Measurements from ENCODE around the gene ZNHIT1.
A peak's percentile ranks its signal among the peaks of the same experiment; 100 is the strongest.

The ZNHIT1 gene

DNA sequence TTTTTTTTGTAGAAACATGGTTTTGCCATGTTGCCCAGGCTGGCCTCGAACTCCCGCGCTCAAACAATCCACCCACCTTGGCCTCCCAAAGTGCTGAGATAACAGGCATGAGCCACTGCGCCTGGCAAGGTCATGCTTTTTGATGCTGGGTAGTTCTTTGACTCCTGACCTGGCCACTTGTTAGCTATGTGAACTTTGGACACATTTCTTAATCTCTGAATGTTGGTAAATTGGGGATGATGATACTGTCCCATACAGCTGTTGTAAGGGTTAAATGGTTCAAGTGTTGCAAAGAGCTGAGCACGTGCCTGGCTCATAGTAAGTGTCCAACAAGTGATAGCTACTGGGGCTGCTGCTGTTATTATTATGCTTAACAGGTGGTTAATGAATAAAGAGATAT is 2.3 kb downstream of the ZNHIT1 start:
- no peak for DNase-seq

DNA sequence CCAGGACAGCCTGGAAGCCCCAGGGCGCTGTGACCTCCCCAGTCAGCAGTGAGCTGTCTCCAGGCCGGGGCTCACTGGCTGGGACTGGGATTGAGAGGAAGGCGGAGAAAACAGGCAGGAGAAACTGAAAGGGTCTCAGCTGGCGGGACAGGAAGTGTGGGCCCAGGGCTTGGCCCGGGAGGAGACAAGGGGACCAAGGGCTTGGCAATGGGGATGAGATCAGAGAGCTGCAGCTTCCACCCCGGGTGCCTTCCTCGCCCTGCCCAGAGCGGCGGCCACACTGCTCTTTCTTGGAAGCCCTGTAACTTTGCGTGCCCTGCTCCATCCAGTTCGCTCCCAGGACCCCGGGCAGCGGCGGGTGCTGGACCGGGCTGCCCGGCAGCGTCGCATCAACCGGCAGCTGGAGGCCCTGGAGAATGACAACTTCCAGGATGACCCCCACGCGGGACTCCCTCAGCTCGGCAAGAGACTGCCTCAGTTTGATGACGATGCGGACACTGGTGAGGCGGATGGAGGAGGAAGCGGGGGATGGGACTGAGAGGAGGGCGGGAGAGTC is 4.4 kb downstream of the ZNHIT1 start:
- no peak for DNase-seq

- DNase-seq = no peak
Measured at GRCh38 chr7:101223528-101223927, 5.6 kb downstream of the ZNHIT1 start.

- no peak for DNase-seq
Measured at GRCh38 chr7:101225650-101226049, 7.7 kb downstream of the ZNHIT1 start.

DNA sequence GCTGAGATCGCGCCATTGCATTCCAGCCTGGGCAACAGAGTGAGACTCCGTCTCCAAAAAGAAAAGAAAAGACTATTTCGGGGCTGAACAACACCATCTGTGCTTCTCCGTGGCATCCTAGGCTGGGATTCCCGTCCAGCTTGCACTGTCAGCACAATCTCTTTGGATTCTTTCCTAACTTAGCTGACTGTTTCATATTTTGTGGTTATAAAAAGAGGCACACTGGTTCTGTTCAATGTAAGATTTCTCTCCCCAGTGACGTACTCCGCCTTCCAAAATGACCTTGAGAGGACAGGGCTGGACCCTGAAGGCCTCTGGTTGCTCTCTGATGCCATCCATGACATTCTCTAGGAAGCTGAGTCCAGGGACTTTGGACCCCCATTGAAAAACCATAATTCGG is 8.8 kb downstream of the ZNHIT1 start:
- DNase-seq = no peak

DNA sequence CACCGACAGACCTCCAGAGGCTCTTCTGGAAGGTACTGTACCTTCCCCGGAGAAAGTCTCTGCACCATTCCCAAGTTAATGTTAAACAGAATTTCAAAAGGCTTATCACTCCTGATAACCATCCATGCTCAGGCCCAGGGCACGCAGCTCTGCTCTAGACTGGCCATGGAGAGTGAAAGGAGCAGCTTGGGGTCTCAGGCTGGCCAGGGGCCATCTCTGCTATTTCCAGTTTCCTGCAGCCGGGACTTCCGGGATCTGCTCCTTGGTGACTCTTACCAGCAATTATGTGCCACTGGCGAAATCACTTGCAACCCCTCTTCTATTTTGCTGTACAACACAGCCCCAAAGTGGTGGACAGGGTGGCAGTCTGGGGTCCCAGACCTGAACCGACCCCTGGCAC is 13.7 kb downstream of the ZNHIT1 start:
- DNase-seq = no peak

- DNase-seq = peak; percentile 57
Measured at GRCh38 chr7:101232141-101232850, 14.3 kb downstream of the ZNHIT1 start.

DNA sequence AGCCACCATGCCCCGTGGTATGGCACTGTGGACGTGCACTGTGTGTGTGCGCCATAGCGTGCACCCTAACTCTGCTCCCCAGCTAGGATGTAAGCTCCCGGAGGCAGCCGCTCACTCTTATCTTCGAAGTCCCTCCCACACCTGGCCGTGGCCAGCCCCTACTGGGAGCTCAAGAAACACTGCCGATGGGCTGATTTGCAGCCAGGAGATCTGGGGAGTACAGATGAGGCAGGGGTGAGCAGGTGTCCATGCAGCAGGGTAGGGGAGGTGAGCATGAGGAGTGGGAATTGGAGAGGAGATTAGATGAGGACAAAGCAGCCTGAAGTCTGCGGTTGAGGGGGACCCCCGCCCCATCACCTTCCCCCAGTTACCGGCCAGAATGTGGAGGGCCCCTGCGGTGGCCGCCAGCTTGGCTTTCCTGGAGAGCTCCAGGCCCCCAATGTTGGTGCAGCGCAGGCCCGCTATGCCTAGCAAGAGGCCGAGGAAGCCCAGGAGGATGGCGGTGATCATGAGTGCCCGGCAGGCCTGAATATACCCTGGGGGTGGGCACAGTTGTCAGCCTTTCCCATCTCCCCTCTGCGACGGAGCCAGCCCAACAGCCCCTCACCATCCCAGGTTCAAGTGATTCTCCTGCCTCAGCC is 16.1 kb downstream of the ZNHIT1 start:
- no peak for DNase-seq

- DNase-seq = no peak
Measured at GRCh38 chr7:101234636-101235035, 16.7 kb downstream of the ZNHIT1 start.

DNA sequence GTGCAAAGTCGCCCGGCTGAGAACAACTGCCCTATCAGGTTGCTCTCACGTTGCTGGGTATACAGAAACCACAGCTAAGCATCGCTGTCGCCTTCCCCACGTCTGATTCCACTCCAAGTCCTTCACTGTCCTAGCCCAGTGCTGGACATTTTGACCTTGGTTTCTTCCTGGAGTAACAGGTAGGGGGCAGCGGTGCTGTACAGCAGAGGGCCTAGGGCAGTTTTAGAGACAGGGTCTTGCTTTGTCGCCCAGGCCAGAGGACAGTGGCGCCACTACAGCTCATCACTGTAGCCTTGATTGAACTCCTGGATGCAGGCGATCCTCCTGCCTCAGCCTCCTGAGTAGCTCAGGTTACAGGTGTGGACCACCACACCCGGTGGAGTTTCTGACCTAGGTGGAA is 17.1 kb downstream of the ZNHIT1 start:
- no peak for DNase-seq

GRCh38 chr7:101235522-101235921 is 17.6 kb downstream of the ZNHIT1 start:
- DNase-seq = no peak

DNA sequence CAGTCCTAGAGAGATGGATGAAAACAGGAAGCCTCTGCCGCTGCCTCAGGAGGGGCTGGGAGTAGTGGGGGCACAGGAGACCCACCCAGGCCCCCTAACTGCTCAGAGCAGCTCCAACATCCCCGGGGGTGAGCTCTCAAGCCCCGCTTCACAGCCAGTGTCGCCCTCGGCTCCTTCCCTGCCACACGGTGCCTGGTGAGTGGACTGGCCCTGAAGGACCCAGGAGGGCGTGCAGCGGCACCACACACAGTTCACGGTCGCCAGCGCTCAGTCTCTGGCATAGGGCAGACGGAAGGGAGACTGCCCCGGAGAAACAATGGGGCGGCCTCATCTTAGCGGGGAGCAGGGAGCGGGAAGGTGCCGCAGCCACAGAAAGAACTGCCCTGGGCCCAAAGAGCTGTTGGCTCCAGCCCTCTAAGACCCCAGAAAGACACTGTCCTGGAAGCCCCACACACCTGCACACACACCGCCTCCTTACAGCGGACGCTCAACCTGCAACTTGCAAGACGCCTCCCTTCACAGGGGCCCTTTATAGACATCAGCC is 18.4 kb downstream of the ZNHIT1 start:
- DNase-seq = no peak

GRCh38 chr7:101237206-101238067 is 19.5 kb downstream of the ZNHIT1 start, which contains the start of gene CLDN15:
TSS of gene CLDN15 (minus strand) at chr7:101237802. CDS start at chr7:101237581, 221 bp downstream.
- DNase-seq = no peak

GRCh38 chr7:101238226-101239182 is 20.5 kb downstream of the ZNHIT1 start:
- DNase-seq = no peak

- DNase-seq = no peak
Measured at GRCh38 chr7:101239191-101239950, 21.4 kb downstream of the ZNHIT1 start.

- no peak for DNase-seq
Measured at GRCh38 chr7:101239951-101240220, 21.9 kb downstream of the ZNHIT1 start.

- DNase-seq = no peak
Measured at GRCh38 chr7:101240226-101241014, 22.5 kb downstream of the ZNHIT1 start.

DNA sequence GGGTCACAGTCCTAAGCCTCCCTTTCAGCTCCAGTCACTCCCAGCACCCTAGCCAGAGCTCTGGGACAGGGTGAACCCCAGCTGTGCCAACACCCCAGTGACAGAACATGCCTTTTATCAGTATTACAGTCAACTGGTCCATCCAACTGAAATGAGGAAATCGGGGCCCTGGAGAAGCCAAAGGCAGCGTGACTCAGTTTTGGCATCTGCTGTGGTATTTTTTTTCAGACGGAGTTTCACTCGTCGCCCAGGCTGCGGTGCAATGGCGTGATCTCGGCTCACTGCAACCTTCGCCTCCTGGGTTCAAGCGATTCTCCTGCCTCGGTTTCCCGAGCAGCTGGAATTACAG is 23.0 kb downstream of the ZNHIT1 start:
- DNase-seq = no peak

DNA sequence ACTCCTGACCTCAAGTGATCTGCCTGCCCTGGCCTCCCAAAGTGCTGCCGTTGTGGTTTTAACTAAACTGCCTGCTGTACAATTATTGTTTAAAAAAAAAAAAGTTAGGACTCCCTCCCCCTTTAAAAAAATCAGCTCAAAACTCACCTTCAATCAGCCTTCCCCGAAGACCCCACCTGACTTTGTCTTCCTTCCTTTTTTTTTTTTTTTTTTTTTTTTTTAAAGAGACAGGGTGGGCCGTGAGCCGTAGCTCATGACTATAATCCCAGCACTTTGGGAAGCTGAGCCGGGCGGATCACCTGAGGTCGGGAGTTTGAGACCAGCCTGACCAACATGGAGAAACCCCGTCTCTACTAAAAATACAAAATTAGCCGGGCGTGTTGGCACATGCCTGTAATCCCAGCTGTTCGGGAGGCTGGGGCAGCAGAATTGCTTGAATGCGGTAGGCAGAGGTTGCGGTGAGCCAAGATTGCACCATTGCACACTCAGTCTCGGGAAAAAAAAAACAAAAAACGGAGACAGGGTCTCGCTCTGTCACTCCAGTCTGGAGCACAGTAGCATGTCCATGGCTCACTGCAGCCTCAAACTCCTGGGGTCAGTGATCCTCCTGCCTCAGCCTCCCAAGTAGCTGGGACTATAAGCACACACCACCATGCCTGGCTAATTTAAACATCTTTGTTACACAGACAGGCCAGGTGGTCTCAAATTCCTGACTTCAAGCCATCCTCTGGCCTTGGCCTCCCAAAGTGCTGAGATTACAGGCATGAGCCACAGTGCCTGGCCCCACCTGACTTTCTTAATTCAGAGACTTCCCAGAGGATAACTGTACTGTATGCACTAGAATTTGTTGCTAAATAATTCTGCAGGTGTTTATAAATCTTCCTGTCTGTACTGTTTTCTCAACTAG is 23.7 kb downstream of the ZNHIT1 start:
- no peak for DNase-seq

Measured in NCI-H526 treated with DMSO at 0.1 percent for 48 hours (cell line).